GM12878 (cell line): ENCODE results near the gene BMAL1. TPM values are rescaled to one million over a fixed set of nuclear protein-coding genes. Genes with fewer than 3 reads are reported as not detected.

Experiments used
- ATAC-seq: fragments of 200-7000 bp; cut with Tn5 transposase; 3 replicates; pipeline ENCODE4 v1.9.1; 2020; ENCODE audit warnings: mild to moderate bottlenecking, moderate library complexity
- BruUV-seq: library from RNA; stranded (reverse); fragments of 400-500 nt; replicated peaks from 2 replicates; lab custom pipeline; 2021; lab: Mats Ljungman, UMichigan
- CTCF ChIA-PET: fragments of 300-600 bp; sonication (Branson Sonifier 250); formaldehyde crosslinking; extraction: SDS; loops from one replicate; lab custom pipeline; 2021; ENCODE audit warnings: inconsistent platforms; lab: Yijun Ruan, JAX
- POLR2A ChIA-PET: fragments of 350-600 bp; formaldehyde crosslinking; extraction: SDS; loops from one replicate; lab custom pipeline; 2021; ENCODE audit warnings: inconsistent platforms; lab: Charles Lee
- RAD21 ChIA-PET: fragments of 300-600 bp; sonication (Branson Sonifier 250); formaldehyde crosslinking; loops from one replicate; lab custom pipeline; 2023; ENCODE audit warnings: antibody characterized with exemption; ENCODE audit not compliant: unreplicated experiment; lab: Charles Lee
- SMC1A ChIA-PET: fragments of 300-600 bp; sonication (Branson Sonifier 250); formaldehyde crosslinking; loops from one replicate; lab custom pipeline; 2023; ENCODE audit not compliant: unreplicated experiment, uncharacterized antibody; lab: Charles Lee
- DNase-seq: peaks from one replicate; pipeline ENCODE4 v3.0.0-alpha.2; 2011; ENCODE audit warnings: low read depth, low spot score
- FAIRE-seq: peaks from 3 replicates; lab custom pipeline; 2011; peaks lifted over from hg19 to GRCh38; lab: Jason Lieb, UNC
- H2AFZ ChIP-seq: 2 replicates; pipeline ENCODE4 v1.6.0; 2011; ENCODE audit warnings: low read depth, low read length, control low read depth; ENCODE audit not compliant: control insufficient read depth
- H3K27ac ChIP-seq: 2 replicates; pipeline ENCODE4 v1.5.1; 2011; ENCODE audit warnings: control low read depth; ENCODE audit not compliant: control insufficient read depth, insufficient read depth
- H3K27me3 ChIP-seq, 2 experiments: replicated peaks in 1 of 2; 2 replicates each; pipeline versions ENCODE4 v1.6.0 to v1.6.1; 2011; ENCODE audit warnings: low read length in 1 of 2; ENCODE audit not compliant: control insufficient read depth in 2 of 2, insufficient read depth in 2 of 2
- H3K36me3 ChIP-seq, 2 experiments: 2 replicates each; pipeline ENCODE4 v1.5.1; 2011; ENCODE audit warnings: low read length in 1 of 2; ENCODE audit not compliant: control insufficient read depth in 2 of 2, insufficient read depth in 2 of 2
- H3K4me1 ChIP-seq: 2 replicates; pipeline ENCODE4 v1.6.1; 2011; ENCODE audit warnings: mild to moderate bottlenecking, low read length, moderate library complexity, mixed read lengths; ENCODE audit not compliant: control insufficient read depth, insufficient read depth
- H3K4me2 ChIP-seq: 2 replicates; pipeline ENCODE4 v1.6.0; 2011; ENCODE audit warnings: control low read depth; ENCODE audit not compliant: control insufficient read depth, insufficient read depth
- H3K4me3 ChIP-seq: fragments of 200-600 bp; sonication (generic); 2 replicates; pipeline ENCODE4 v1.5.1; 2016
- H3K79me2 ChIP-seq: 2 replicates; pipeline ENCODE4 v1.6.0; 2011; ENCODE audit warnings: low read length; ENCODE audit not compliant: control insufficient read depth, insufficient read depth
- H3K9ac ChIP-seq: 2 replicates; pipeline ENCODE4 v1.8.0; 2011; ENCODE audit warnings: low read length, control low read depth, mixed read lengths; ENCODE audit not compliant: control insufficient read depth, insufficient read depth
- H3K9me3 ChIP-seq: replicated peaks from 3 replicates; pipeline ENCODE4 v1.5.1; 2011; ENCODE audit warnings: mild to moderate bottlenecking, low read length; ENCODE audit not compliant: control insufficient read depth, insufficient read depth
- H4K20me1 ChIP-seq: 2 replicates; pipeline ENCODE4 v1.6.0; 2011; ENCODE audit not compliant: control insufficient read depth, insufficient read depth
- ASH2L ChIP-seq: fragments of 300-600, 200-600 bp; sonication (generic); IDR thresholded peaks from 2 replicates; pipeline ENCODE4 v1.6.1; 2017; ENCODE audit warnings: low read depth, mild to moderate bottlenecking, borderline replicate concordance
- CREM ChIP-seq: IDR thresholded peaks from 2 replicates; pipeline ENCODE4 v1.6.1; 2014; ENCODE audit warnings: antibody characterized with exemption, low read depth
- HDAC6 ChIP-seq: fragments of 200-600 bp; sonication (generic); IDR thresholded peaks from one replicate; pipeline ENCODE4 v1.8.0; 2017; ENCODE audit warnings: antibody characterized with exemption; ENCODE audit not compliant: unreplicated experiment
- IKZF2 ChIP-seq, 2 experiments: fragments of 450-650 bp; IDR thresholded peaks; 2 replicates each; pipeline ENCODE4 v1.6.1; 2017; ENCODE audit warnings: mild to moderate bottlenecking in 2 of 2, moderate library complexity in 2 of 2
- LARP7 ChIP-seq: fragments of 450-650 bp; IDR thresholded peaks from 2 replicates; pipeline ENCODE4 v1.6.1; 2017; ENCODE audit warnings: mild to moderate bottlenecking
- NBN ChIP-seq: fragments of 450-650 bp; IDR thresholded peaks from 2 replicates; pipeline ENCODE4 v1.6.1; 2016
- NR2C1 ChIP-seq: fragments of 450-650 bp; IDR thresholded peaks from 2 replicates; pipeline ENCODE4 v1.6.1; 2017; ENCODE audit warnings: antibody characterized with exemption, mild to moderate bottlenecking, moderate library complexity
- NR2F1 ChIP-seq: fragments of 450-650 bp; conservative IDR thresholded peaks from 2 replicates; pipeline ENCODE4 v1.6.1; 2017; ENCODE audit warnings: mild to moderate bottlenecking
- RELA ChIP-seq: fragments of 450-650 bp; IDR thresholded peaks from 2 replicates; pipeline ENCODE4 v1.8.0; 2014; ENCODE audit warnings: borderline replicate concordance; ENCODE audit not compliant: partially characterized antibody
- SRF ChIP-seq, 2 experiments: IDR thresholded peaks; 2 replicates each; pipeline ENCODE4 v1.6.1; 2011; ENCODE audit warnings: low read depth in 2 of 2, low read length in 2 of 2, mild to moderate bottlenecking in 1 of 2, moderate library complexity in 1 of 2
- WGBS: methylation state at CpG from one replicate; pipeline ENCODE4 v1.1.6; 2016; ENCODE audit warnings: low lambda C conversion rate; ENCODE audit not compliant: insufficient replicate concordance, insufficient coverage; ENCODE audit errors: missing lambda C conversion rate; 5-methylcytosine and 5-hydroxymethylcytosine counted together
- in situ Hi-C: fragments of 300-500 bp; cut with MboI; formaldehyde crosslinking; loops from 9 replicates; pipeline ENCODE4 v1.14.3; 2018; ENCODE audit warnings: mixed read lengths
- intact Hi-C: fragments of 100-400 bp; cut with micrococcal nuclease; formaldehyde crosslinking; loops from one replicate; pipeline ENCODE4 v1.14.2; 2022; ENCODE audit not compliant: unreplicated experiment
- polyA plus RNA-seq, 11 experiments: library from polyadenylated mRNA; depleted of rRNA in 4 of 11; unstranded in 6 of 11; stranded (reverse) in 5 of 11; fragments of >200 nt; fragmentation: Nextera tagmentation in 4 of 11; fragmentation: Illumina TruSeq in 1 of 11; extraction: Ambion mirVana in 4 of 11; extraction: Trizol in 1 of 11; gene quantifications; 1 replicate in 1 of 11; 2 replicates in 10 of 11; pipeline versions ENCODE4 v1.2.1 to v1.2.3, GENCODE V29; 2011 to 2016; ENCODE audit warnings: inconsistent platforms in 2 of 11, missing spikeins in 2 of 11, low read depth in 1 of 11
- total RNA-seq, 4 experiments: library from RNA; depleted of rRNA in 3 of 4; stranded (reverse); fragments of >200 nt in 3 of 4; fragmentation: Illumina TruSeq in 1 of 4; extraction: Trizol in 1 of 4; gene quantifications; 2 replicates each; pipeline versions ENCODE4 v1.2.1 to v1.2.3, GENCODE V29; 2013 to 2021
- TF ChIP-seq, protein P1 (sequence below): fragments of 450-650 bp; IDR thresholded peaks from 2 replicates; pipeline ENCODE4 v1.6.1; 2016; ENCODE audit warnings: mild to moderate bottlenecking
- TF ChIP-seq, protein P2 (sequence below): fragments of 450-650 bp; IDR thresholded peaks from 2 replicates; pipeline ENCODE4 v1.6.1; 2017; ENCODE audit warnings: mild to moderate bottlenecking

Gene BMAL1
- total and polyA plus RNA-seq, 10 of the 15 experiments (the other 5 are each of a cell fraction or from before 2014, with no cell fraction given): 3.5 to 40.6 (median 13.6) TPM

DNA sequence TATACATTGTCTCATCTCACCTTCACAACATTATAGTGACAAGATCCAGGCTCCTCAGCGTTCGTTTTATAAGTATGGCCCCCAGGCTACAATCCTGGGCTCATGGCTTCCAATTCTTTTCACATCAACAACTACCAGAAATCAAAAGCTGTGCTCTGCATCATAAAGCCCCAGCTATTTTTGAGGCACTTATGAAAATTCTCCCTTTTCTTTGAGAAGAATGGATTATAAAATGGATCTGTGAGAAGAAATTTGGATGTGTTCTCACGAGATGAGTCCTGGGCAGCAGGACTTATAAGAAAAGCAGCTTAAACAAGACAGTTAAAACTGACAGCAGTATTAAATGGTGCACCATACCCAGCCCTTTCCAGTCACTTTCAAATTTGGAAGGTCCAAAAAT is 105.2 kb downstream of the BMAL1 start:
- DNase-seq: no peak
- ChIA-PET CTCF (interaction anchor here (0.7 to 5.1 kb wide), 12 partner anchors 11 to 419 kb away, joined by 3 to 62 read pairs (median 4); partner anchors contain the start of gene BTBD10), RAD21 (interaction anchor here (3.2 kb wide), 1 partner anchor 132 kb away, joined by 15 read pairs; no protein-coding TSS in a partner anchor), POLR2A (interaction anchor here (1.2 kb wide), 1 partner anchor 80 kb away, joined by 3 read pairs; the partner anchor contains the start of gene BTBD10), SMC1A (interaction anchor here (0.8 to 2.3 kb wide), 9 partner anchors 13 to 173 kb away, joined by 3 to 8 read pairs (median 3); no protein-coding TSS in a partner anchor)
- intact Hi-C loops (no loop called here), in situ Hi-C loops (no loop called here)
- peaks cover 1 to 26% of the 10 kb centered on the region in 2 experiments for H3K36me3 ChIP-seq
- no peak overlapping the region for H2AFZ ChIP-seq
- H4K20me1 ChIP-seq: no peaks in the 10 kb centered on the region
- no peaks in the 10 kb centered on the region for H3K27me3 ChIP-seq
- no TSS peak for BruUV-seq
- no peak overlapping the region for H3K27ac ChIP-seq
- 96% methylated on average over 3 of the region's 3 CpGs for WGBS
- no peak overlapping the region for H3K4me3 ChIP-seq
- H3K9ac ChIP-seq: no peak overlapping the region
- ATAC-seq: no peak
- FAIRE-seq: no peak
- no peaks in the 10 kb centered on the region for H3K79me2 ChIP-seq
- no peaks in the 10 kb centered on the region for H3K4me1 ChIP-seq
- H3K4me2 ChIP-seq: no peak overlapping the region
- H3K9me3 ChIP-seq: no peaks in the 10 kb centered on the region
- TF ChIP-seq, protein P1, sequence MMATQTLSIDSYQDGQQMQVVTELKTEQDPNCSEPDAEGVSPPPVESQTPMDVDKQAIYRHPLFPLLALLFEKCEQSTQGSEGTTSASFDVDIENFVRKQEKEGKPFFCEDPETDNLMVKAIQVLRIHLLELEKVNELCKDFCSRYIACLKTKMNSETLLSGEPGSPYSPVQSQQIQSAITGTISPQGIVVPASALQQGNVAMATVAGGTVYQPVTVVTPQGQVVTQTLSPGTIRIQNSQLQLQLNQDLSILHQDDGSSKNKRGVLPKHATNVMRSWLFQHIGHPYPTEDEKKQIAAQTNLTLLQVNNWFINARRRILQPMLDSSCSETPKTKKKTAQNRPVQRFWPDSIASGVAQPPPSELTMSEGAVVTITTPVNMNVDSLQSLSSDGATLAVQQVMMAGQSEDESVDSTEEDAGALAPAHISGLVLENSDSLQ: no peak
- TF ChIP-seq LARP7 (no peak), CREM (no peak), RELA (no peak), NR2C1 (no peak), HDAC6 (no peak), SRF (IDR thresholded peaks at IDR 0.05; ENCODE audit: low read depth in 2 of 2, low read length in 2 of 2) (no peak), NBN (no peak), IKZF2 (IDR thresholded peaks at IDR 0.05) (no peak), ASH2L (no peak), NR2F1 (no peak)
- TF ChIP-seq, protein P2, sequence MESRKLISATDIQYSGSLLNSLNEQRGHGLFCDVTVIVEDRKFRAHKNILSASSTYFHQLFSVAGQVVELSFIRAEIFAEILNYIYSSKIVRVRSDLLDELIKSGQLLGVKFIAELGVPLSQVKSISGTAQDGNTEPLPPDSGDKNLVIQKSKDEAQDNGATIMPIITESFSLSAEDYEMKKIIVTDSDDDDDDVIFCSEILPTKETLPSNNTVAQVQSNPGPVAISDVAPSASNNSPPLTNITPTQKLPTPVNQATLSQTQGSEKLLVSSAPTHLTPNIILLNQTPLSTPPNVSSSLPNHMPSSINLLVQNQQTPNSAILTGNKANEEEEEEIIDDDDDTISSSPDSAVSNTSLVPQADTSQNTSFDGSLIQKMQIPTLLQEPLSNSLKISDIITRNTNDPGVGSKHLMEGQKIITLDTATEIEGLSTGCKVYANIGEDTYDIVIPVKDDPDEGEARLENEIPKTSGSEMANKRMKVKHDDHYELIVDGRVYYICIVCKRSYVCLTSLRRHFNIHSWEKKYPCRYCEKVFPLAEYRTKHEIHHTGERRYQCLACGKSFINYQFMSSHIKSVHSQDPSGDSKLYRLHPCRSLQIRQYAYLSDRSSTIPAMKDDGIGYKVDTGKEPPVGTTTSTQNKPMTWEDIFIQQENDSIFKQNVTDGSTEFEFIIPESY: no peak
